Measurements from ENCODE around the gene SPRR2E. TPM values are rescaled to one million over a fixed set of nuclear protein-coding genes. Genes with fewer than 3 reads are reported as not detected.
"Not testable (repeated sequence)": the region's sequence is repeated elsewhere in the genome, so short reads cannot be mapped to it uniquely, and the experiment has no call there.

The SPRR2E gene
- total RNA-seq, 2 experiments from 2014 or later = not detected

DNA sequence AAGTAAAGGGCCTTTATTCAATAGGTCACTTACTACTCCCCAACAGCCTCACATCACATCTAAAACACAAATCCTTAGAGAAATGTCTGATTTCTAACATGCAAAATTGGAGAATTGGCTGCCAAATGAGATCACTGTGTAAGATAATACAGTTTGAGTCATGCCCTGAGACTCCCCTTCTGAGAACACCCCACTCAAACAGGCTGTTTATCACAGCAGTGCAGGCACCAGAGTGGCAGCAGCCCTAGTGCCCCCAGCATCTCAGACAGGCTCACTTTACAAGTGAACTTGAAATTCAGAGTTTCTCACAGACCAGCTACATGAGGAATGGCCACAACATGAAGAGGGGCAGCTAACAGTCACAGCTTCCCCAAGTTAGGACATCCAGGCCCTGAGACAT is 20.9 kb upstream of the SPRR2E start:
- CTCF ChIA-PET = interaction anchor here (0.6 kb wide), 1 partner anchor 94 kb away, joined by 4 read pairs; no protein-coding TSS in a partner anchor
- H3K4me3 Mint-ChIP-seq; H3K27ac Mint-ChIP-seq; H3K4me1 Mint-ChIP-seq; POLR2A ChIA-PET; H3K9me3 Mint-ChIP-seq (ENCODE audit: low read depth); H3K36me3 Mint-ChIP-seq (ENCODE audit: low read depth); DNase-seq; ATAC-seq; intact Hi-C loops (cut with DNase I, micrococcal nuclease): not testable (repeated sequence)
- H3K27me3 Mint-ChIP-seq = peaks cover 23% of the 10 kb centered on the region

DNA sequence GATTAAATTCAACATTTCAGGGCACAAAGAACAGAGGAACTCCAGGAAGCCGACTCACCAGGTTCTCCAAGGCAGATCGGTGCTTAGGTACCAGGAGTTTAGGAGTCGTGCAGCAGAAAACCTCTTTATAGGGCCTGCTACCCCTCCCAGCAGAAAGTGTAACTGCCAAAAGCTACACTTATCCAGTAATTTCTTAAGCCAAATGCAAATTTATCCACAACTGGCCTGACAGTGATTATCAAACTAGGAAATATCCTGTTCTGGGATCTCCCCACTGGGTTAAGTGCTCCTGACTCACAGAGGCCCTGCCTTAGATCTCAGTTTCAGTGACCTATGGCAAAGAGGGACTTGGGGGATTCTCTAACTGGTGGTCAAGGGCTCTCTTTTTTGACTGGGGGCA is 19.1 kb upstream of the SPRR2E start, which contains the start of gene SPRR2F:
Gene SPRR2F, minus strand, starts transcription at position 101 of the 400 bp plus-strand sequence. CDS start 783 bp downstream, outside the sequence.
- H3K36me3 Mint-ChIP-seq (ENCODE audit: low read depth) = no peaks in the 10 kb centered on the region
- H3K4me1 Mint-ChIP-seq = no peaks in the 10 kb centered on the region
- DNase-seq = no peak
- ATAC-seq = no peak
- no peak within 1 kb of the TSS for H3K27ac Mint-ChIP-seq
- intact Hi-C loops (cut with DNase I, micrococcal nuclease) = no loop called here
- no peak within 1 kb of the TSS for H3K4me3 Mint-ChIP-seq
- CTCF ChIA-PET = no interaction called here
- peaks cover 18% of the 10 kb centered on the region for H3K27me3 Mint-ChIP-seq
- POLR2A ChIA-PET = no interaction called here
- H3K9me3 Mint-ChIP-seq (ENCODE audit: low read depth) = no peaks in the 10 kb centered on the region

- H3K4me3 Mint-ChIP-seq; H3K4me1 Mint-ChIP-seq; H3K27ac Mint-ChIP-seq; POLR2A ChIA-PET; CTCF ChIA-PET; ATAC-seq; DNase-seq; H3K36me3 Mint-ChIP-seq (ENCODE audit: low read depth); H3K9me3 Mint-ChIP-seq (ENCODE audit: low read depth); intact Hi-C loops (cut with DNase I, micrococcal nuclease): not testable (repeated sequence)
- H3K27me3 Mint-ChIP-seq = peaks cover 20% of the 10 kb centered on the region
Observed at GRCh38 chr1:153112454-153112853, 18.1 kb upstream of the SPRR2E start.

DNA sequence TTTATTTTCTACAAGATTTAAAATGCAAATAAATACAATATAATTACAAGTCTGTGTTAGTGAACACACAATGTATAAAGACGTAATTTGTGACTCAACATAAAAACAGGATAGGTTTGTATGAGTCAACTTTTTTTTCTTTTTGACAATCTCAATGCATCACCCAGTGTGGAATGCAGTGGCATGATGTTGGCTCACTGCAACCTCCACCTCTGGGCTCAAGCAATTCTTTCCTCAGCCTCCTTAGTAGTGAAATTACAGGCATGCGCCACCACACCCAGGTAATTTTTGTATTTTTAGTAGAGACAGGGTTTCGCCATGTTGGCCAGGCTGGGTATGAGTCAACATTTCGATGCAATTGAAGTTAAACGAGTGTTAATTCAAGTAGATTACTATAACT is 5.9 kb upstream of the SPRR2E start:
- intact Hi-C loops (cut with DNase I, micrococcal nuclease) = no loop called here
- POLR2A ChIA-PET = no interaction called here
- Mint-ChIP-seq H3K36me3 (ENCODE audit: low read depth) (no peaks in the 10 kb centered on the region), H3K27ac (no peak overlapping the region), H3K4me3 (no peak overlapping the region), H3K4me1 (no peaks in the 10 kb centered on the region), H3K27me3 (peaks cover 26% of the 10 kb centered on the region), H3K9me3 (ENCODE audit: low read depth) (no peaks in the 10 kb centered on the region)
- DNase-seq (no peak), ATAC-seq (no peak)
- CTCF ChIA-PET = no interaction called here

DNA sequence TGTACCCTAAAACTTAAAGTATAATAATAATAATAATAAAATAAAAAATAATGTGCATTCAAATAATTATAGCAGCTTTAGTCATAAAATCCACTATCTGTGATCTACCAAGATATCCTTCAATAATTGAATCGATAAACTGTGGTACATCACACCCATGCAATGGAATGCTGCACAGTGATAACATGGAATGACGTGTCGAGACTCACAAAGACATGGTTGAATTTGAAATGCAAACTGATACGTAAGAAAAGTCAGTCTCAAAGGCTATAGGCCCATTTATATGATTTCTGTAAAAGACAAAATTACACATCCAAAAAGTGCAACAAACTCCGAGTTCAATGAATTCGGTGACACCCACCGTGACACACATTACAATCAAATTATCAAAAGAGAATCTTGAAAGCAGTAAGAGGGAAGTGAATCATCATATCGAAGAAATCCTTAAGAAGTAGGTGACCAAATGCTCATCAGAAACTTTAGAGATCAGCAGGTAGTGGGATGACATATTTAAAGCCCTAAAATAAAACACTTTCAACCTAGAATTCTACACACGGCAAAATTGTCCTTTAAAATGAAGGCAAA is 5.2 kb upstream of the SPRR2E start:
- DNase-seq (no peak), ATAC-seq (no peak)
- POLR2A ChIA-PET = no interaction called here
- H3K4me3 Mint-ChIP-seq = no peak overlapping the region
- CTCF ChIA-PET = no interaction called here
- no peaks in the 10 kb centered on the region for H3K4me1 Mint-ChIP-seq
- H3K9me3 Mint-ChIP-seq (ENCODE audit: low read depth) = no peaks in the 10 kb centered on the region
- no peaks in the 10 kb centered on the region for H3K36me3 Mint-ChIP-seq (ENCODE audit: low read depth)
- peaks cover 26% of the 10 kb centered on the region for H3K27me3 Mint-ChIP-seq
- intact Hi-C loops (cut with DNase I, micrococcal nuclease) = no loop called here
- H3K27ac Mint-ChIP-seq = no peak overlapping the region

GRCh38 chr1:153095764-153096163 is 1.4 kb upstream of the SPRR2E start:
- intact Hi-C loops (cut with DNase I, micrococcal nuclease) = no loop called here
- Mint-ChIP-seq H3K4me3 (no peak overlapping the region), H3K4me1 (no peaks in the 10 kb centered on the region), H3K9me3 (ENCODE audit: low read depth) (no peaks in the 10 kb centered on the region), H3K27ac (no peak overlapping the region), H3K27me3 (peaks cover 17% of the 10 kb centered on the region), H3K36me3 (ENCODE audit: low read depth) (no peaks in the 10 kb centered on the region)
- ChIA-PET POLR2A (no interaction called here), CTCF (no interaction called here)
- ATAC-seq (no peak), DNase-seq (no peak)

DNA sequence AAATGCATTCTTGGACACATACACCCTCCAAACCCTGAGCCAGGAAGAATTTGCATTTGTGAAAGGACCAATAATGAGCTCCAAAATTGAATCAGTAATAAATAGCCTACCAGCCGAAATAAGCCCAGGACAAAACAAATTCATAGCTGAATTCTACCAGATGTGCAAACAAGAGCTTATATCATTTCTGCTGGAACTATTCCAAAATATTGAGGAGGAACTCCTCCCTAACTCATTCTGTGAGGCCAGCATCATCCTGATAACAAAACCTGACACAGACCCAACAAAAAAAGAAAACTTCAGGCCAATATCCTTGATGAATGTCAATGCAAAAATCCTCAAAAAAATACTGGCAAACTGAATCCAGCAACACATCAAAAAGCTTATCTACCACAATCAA is 6.7 kb downstream of the SPRR2E start:
- peaks cover 20% of the 10 kb centered on the region for H3K27me3 Mint-ChIP-seq
- DNase-seq = no peak
- CTCF ChIA-PET = no interaction called here

GRCh38 chr1:153081736-153082135 is 12.6 kb downstream of the SPRR2E start:
- H3K36me3 Mint-ChIP-seq (ENCODE audit: low read depth) = peaks cover 3% of the 10 kb centered on the region
- ATAC-seq (no peak), DNase-seq (no peak)
- no peak overlapping the region for H3K27ac Mint-ChIP-seq
- intact Hi-C loops (cut with DNase I, micrococcal nuclease) = no loop called here
- peaks cover 20% of the 10 kb centered on the region for H3K27me3 Mint-ChIP-seq
- no peaks in the 10 kb centered on the region for H3K4me1 Mint-ChIP-seq
- CTCF ChIA-PET = no interaction called here
- H3K4me3 Mint-ChIP-seq = no peak overlapping the region
- POLR2A ChIA-PET = no interaction called here
- peaks cover 8% of the 10 kb centered on the region for H3K9me3 Mint-ChIP-seq (ENCODE audit: low read depth)

More for the DNA sequence above, 6.7 kb downstream of the SPRR2E start:
- no peak overlapping the region for H3K27ac Mint-ChIP-seq
- H3K9me3 Mint-ChIP-seq (ENCODE audit: low read depth) = no peaks in the 10 kb centered on the region
- no peak overlapping the region for H3K4me3 Mint-ChIP-seq
- H3K4me1 Mint-ChIP-seq = no peaks in the 10 kb centered on the region
- intact Hi-C loops (cut with DNase I, micrococcal nuclease) = no loop called here
- POLR2A ChIA-PET = no interaction called here
- ATAC-seq = no peak
- no peaks in the 10 kb centered on the region for H3K36me3 Mint-ChIP-seq (ENCODE audit: low read depth)

GRCh38 chr1:153072806-153073726 is 21.3 kb downstream of the SPRR2E start:
- ATAC-seq = no peak
- H3K27me3 Mint-ChIP-seq = peaks cover 5% of the 10 kb centered on the region
- ChIA-PET CTCF (no interaction called here), POLR2A (no interaction called here)
- intact Hi-C loops (cut with DNase I, micrococcal nuclease) = no loop called here
- no peak for DNase-seq
- H3K4me1 Mint-ChIP-seq = no peaks in the 10 kb centered on the region
- no peak overlapping the region for H3K4me3 Mint-ChIP-seq
- no peak overlapping the region for H3K27ac Mint-ChIP-seq
- no peaks in the 10 kb centered on the region for H3K36me3 Mint-ChIP-seq (ENCODE audit: low read depth)
- no peaks in the 10 kb centered on the region for H3K9me3 Mint-ChIP-seq (ENCODE audit: low read depth)

- H3K27me3 Mint-ChIP-seq = peaks cover 7% of the 10 kb centered on the region
- CTCF ChIA-PET = no interaction called here
- no peaks in the 10 kb centered on the region for H3K9me3 Mint-ChIP-seq (ENCODE audit: low read depth)
Observed at GRCh38 chr1:153071511-153071910, 22.8 kb downstream of the SPRR2E start, which contains the start of gene SPRR2B. Gene SPRR2B, minus strand, starts transcription at chr1:153071611. Its CDS starts 772 bp downstream, at chr1:153070839.

DNA sequence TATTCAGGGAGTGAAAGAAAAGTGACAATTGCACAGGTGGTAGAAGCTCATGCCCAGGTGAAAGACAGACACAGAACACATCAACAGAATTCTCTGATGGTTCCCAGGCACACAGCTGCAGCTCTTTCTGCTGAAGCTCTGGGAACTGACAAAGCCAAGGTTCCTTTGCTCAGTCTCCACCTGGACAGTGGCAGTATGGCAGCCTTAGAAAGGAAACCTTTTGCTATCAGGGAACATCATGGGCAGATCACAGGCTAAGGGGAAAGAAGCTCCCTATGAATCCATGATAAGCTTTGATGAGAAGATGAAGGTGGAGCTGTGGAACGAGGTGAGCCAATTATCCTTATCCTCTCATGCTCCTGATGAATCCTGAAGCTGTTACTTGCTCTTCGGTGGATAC is 24.1 kb downstream of the SPRR2E start:
- intact Hi-C loops (cut with DNase I, micrococcal nuclease) = no loop called here
- Mint-ChIP-seq H3K27ac (no peak overlapping the region), H3K36me3 (ENCODE audit: low read depth) (no peaks in the 10 kb centered on the region), H3K4me1 (no peaks in the 10 kb centered on the region), H3K9me3 (ENCODE audit: low read depth) (no peaks in the 10 kb centered on the region), H3K27me3 (peaks cover 15% of the 10 kb centered on the region), H3K4me3 (no peak overlapping the region)
- DNase-seq (no peak), ATAC-seq (no peak)
- ChIA-PET CTCF (no interaction called here), POLR2A (no interaction called here)

More at GRCh38 chr1:153071511-153071910, 22.8 kb downstream of the SPRR2E start, which contains the start of gene SPRR2B:
- no peak for ATAC-seq
- Mint-ChIP-seq H3K36me3 (ENCODE audit: low read depth) (no peaks in the 10 kb centered on the region), H3K27ac (no peak within 1 kb of the TSS), H3K4me1 (no peaks in the 10 kb centered on the region), H3K4me3 (no peak within 1 kb of the TSS)
- DNase-seq = no peak
- POLR2A ChIA-PET = no interaction called here
- intact Hi-C loops (cut with DNase I, micrococcal nuclease) = no loop called here
